Stimulated activated CD8-positive, alpha-beta memory T cell treated with anti-CD3 and anti-CD28 coated beads, Interleukin-15, amount 100 ng/mL, for 48 hours (primary cell): ENCODE measurements around the gene LGSN.
"Not testable (repeated sequence)": the region's sequence is repeated elsewhere in the genome, so short reads cannot be mapped to it uniquely, and the experiment has no call there.

Source experiments
- DNase-seq, 2 donors: peaks; one replicate each; pipeline ENCODE4 v3.0.0-alpha.2; 2020; ENCODE audit warnings: low read depth in 2 of 2

Gene LGSN

DNA sequence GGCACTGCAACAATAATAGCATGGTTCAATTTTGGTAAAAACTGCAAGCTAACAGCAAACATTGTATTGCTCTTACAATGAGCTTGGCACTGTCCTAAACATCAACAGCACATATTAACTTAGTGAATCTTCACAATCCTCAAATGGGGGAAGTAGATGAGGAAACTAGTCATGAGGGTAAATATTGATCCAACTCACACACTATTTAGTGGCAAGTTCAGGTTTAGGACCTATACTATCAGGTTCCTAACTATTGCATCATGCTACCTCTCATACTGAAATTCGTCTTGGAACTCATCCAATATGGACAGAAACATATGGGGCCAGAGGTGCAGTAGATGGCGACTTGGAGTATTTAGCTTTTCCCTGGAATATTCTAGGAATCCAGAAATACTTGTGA is 74.4 kb downstream of the LGSN start:
- no peak for DNase-seq

DNA sequence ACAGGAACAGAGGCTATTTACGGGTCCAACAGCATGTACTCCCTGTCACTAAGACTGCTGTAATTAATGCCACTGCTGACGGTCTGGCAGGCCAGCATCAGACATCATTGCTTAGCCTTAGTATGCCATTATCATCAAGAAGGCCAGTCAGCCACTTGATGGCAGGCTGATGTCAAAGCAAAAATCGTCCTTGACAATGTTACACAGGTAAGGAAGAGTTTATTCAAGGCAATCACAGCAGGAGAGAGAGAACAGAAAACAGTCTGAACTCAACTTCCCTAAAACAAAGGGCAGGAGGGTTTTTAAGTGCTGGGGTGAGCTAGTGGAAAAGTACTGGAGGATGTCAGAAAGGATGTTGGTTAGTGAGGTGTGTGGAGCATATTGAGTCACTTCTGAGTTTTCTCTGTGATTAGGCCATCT is 83.4 kb downstream of the LGSN start:
- no peak for DNase-seq

DNA sequence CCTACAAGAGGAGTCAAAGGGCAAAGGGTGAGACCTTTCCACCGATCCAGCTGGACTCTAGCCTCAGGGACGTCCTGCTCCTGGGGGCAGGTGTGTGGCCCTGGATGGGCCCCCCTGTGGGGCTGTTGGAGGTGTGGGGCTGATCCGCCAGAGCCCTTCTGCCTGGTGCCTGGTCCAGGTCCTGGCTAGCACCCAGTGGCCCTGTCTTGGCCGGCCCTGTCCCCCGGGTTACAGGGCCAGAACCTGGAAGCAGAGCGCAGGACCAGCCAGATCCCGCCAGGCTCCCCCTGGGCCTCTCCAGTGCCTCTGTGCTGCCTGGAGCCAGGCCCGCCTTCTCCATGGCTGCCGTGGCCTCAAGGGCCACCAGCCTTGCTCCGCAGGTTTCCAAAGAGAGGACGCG is 89.3 kb downstream of the LGSN start:
- not testable (repeated sequence) for DNase-seq

DNA sequence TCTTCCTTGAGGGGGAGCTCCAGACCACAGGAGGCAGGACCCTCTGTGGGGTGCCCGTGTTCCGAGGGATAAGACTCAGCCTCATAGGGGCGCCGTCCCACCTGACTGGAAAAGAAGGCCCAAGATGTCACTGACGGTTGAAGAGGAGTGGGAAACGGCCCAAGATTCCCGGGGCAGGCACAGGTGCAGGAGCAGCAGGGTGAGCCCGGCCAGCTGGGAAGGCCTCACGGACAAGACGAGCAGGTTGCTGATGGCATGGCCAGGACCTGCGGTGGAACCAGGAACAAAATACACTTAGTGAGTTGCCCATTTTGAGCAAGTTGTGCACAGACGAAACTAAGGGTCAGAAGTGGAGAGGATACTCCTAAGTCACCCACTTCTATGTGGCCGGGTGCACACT is 89.8 kb downstream of the LGSN start:
- not testable (repeated sequence) for DNase-seq

DNA sequence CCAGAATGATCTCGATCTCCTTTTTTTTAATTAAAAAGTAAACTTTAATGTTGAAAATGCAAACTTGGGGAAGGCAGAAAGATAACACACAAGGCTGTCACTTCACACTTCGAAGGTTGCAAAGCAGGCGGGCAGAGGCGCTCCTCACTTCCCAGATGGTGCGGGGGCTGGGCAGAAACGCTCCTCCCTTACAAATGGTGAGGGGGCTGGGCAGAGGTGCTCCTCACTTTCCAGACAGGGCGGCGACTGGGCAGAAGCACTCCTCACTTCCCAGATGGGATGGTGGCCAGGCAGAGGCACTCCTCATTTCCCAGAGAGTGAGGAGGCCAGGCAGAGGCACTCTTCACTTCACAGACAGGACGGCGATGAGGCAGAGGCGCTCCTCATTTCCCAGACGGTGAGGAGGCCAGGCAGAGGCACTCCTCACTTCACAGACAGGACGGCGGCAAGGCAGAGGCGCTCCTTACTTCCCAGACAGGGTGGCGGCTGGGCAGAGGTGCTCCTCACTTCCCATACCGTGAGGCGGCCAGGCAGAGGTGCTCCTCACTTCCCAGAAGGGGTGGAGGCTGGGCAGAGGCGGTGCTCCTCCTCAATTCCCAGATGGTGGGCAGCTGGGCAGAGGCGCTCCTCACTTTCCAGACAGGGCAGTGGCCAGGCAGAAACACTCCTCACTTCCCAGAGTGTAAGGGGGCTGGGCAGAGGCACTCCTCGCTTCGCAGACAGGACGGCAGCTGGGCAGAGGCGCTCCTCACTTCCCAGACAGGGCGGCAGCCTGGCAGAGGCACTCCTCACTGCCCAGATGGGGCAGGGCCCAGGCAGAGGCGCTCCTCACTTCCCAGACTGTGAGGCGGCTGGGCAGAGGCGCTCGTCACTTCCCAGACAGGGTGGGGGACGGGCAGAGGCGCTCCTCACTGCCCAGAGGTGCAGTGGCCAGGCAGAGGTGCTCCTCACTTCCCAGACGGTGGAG is 91.6 kb downstream of the LGSN start:
- not testable (repeated sequence) for DNase-seq

DNA sequence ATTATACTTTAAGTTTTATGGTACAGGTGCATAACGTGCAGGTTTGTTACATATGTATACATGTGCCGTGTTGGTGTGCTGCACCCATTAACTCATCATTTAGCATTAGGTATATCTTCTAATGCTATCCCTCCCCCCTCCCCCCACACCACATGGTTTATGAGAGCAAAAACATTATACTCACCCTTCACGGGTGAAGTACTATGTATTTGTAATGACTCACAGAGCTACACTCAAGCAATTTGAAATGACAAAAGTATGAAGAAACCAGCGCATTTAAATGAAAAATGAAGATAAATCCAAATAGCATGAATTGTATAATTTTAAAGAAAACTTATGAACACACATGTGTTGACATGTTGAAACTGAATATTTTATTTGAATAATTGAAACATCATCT is 93.8 kb downstream of the LGSN start:
- DNase-seq: not testable (repeated sequence)
